H1 (cell line): ENCODE data around the gene ZNF805. TPM values are rescaled to one million over a fixed set of nuclear protein-coding genes. Genes with fewer than 3 reads are reported as not detected.

Source experiments
- CTCF ChIA-PET: fragments of 300-600 bp; sonication (Branson Sonifier 250); formaldehyde crosslinking; loops from one replicate; lab custom pipeline; 2021; ENCODE audit not compliant: partially characterized antibody; lab: Charles Lee
- POLR2A ChIA-PET: fragments of 300-600 bp; sonication (Branson Sonifier 250); formaldehyde crosslinking; loops from one replicate; lab custom pipeline; 2021; ENCODE audit warnings: inconsistent platforms; ENCODE audit not compliant: partially characterized antibody; lab: Charles Lee
- DNase-seq, 2 experiments: peaks; one replicate each; pipeline versions ENCODE4 v3.0.0 to v3.0.0-alpha.2; 2010 to 2022; ENCODE audit warnings: low spot score in 2 of 2, low read depth in 1 of 2, mixed read lengths in 1 of 2
- FAIRE-seq: peaks from 2 replicates; lab custom pipeline; 2011; peaks lifted over from hg19 to GRCh38; lab: Jason Lieb, UNC
- H2AFZ ChIP-seq: 2 replicates; pipeline ENCODE4 v1.8.1; 2012; ENCODE audit warnings: low read length, inconsistent platforms
- H2AK5ac ChIP-seq: 2 replicates; pipeline ENCODE4 v1.6.1; 2013; ENCODE audit warnings: low read depth, low read length
- H2BK120ac ChIP-seq: replicated peaks from 2 replicates; pipeline ENCODE3; 2013; ENCODE audit warnings: low read depth, low read length, inconsistent platforms
- H2BK12ac ChIP-seq: 2 replicates; pipeline ENCODE4 v1.6.1; 2013; ENCODE audit warnings: low read depth, low read length
- H2BK15ac ChIP-seq: 2 replicates; pipeline ENCODE4 v1.6.1; 2013; ENCODE audit warnings: low read length
- H2BK20ac ChIP-seq: 2 replicates; pipeline ENCODE4 v1.6.1; 2013; ENCODE audit warnings: low read length
- H2BK5ac ChIP-seq: 2 replicates; pipeline ENCODE4 v1.6.1; 2013; ENCODE audit warnings: low read depth, low read length
- H3K14ac ChIP-seq: 2 replicates; pipeline ENCODE4 v1.6.1; 2013; ENCODE audit warnings: inconsistent platforms; ENCODE audit not compliant: insufficient read length
- H3K18ac ChIP-seq: 2 replicates; pipeline ENCODE4 v1.6.1; 2013; ENCODE audit warnings: low read length; ENCODE audit errors: extremely low read depth
- H3K23ac ChIP-seq: 2 replicates; pipeline ENCODE4 v1.6.1; 2013; ENCODE audit warnings: inconsistent platforms; ENCODE audit not compliant: insufficient read length
- H3K23me2 ChIP-seq: 2 replicates; pipeline ENCODE4 v1.6.1; 2013; ENCODE audit warnings: low read depth, low read length
- H3K27ac ChIP-seq: 2 replicates; pipeline ENCODE4 v1.6.1; 2011; ENCODE audit warnings: low read depth, low read length, inconsistent platforms
- H3K27me3 ChIP-seq, 4 experiments: replicated peaks in 1 of 4; 1 replicate in 1 of 4; 2 replicates in 3 of 4; pipeline versions ENCODE4 v1.6.1 to v1.8.1; 2011 to 2013; ENCODE audit warnings: low read length in 3 of 4, mild to moderate bottlenecking in 3 of 4, inconsistent platforms in 2 of 4, mixed read lengths in 2 of 4, moderate library complexity in 1 of 4; ENCODE audit not compliant: control insufficient read depth in 3 of 4, insufficient read depth in 3 of 4; ENCODE audit errors: extremely low read depth in 1 of 4
- H3K36me3 ChIP-seq, 4 experiments: 2 replicates each; pipeline versions ENCODE4 v1.6.1 to v1.8.1; 2011 to 2013; ENCODE audit warnings: mild to moderate bottlenecking in 4 of 4, low read length in 3 of 4, moderate library complexity in 2 of 4, control low read depth in 1 of 4, inconsistent platforms in 1 of 4; ENCODE audit not compliant: insufficient read depth in 4 of 4, control insufficient read depth in 2 of 4
- H3K4ac ChIP-seq: replicated peaks from 2 replicates; pipeline ENCODE3; 2013; ENCODE audit warnings: low read length, low read depth, mixed read lengths, inconsistent platforms; ENCODE audit not compliant: insufficient read length
- H3K4me1 ChIP-seq, 4 experiments: replicated peaks in 1 of 4; 1 replicate in 1 of 4; 2 replicates in 3 of 4; pipeline versions ENCODE4 v1.6.1 to v1.8.1; 2011 to 2013; ENCODE audit warnings: low read length in 3 of 4, inconsistent platforms in 2 of 4, mixed read lengths in 1 of 4; ENCODE audit not compliant: insufficient read depth in 4 of 4, control insufficient read depth in 3 of 4
- H3K4me2 ChIP-seq, 2 experiments: 2 replicates each; pipeline versions ENCODE4 v1.6.1 to v1.8.1; 2011 to 2013; ENCODE audit warnings: low read depth in 2 of 2, low read length in 2 of 2, control low read depth in 1 of 2, inconsistent platforms in 1 of 2, mild to moderate bottlenecking in 1 of 2; ENCODE audit not compliant: insufficient read depth in 1 of 2
- H3K4me3 ChIP-seq, 4 experiments: fragments of 200-600, 300-600 bp in 1 of 4; sonication (generic), shearing (Covaris generic), sonication (Bioruptor Twin) in 1 of 4; 2 replicates each; pipeline versions ENCODE4 v1.5.1 to v1.8.1; 2011 to 2016; ENCODE audit warnings: low read length in 4 of 4, low read depth in 3 of 4, control low read depth in 2 of 4, inconsistent platforms in 2 of 4, mild to moderate bottlenecking in 2 of 4, mixed read lengths in 1 of 4, moderate library complexity in 1 of 4; ENCODE audit not compliant: insufficient read depth in 2 of 4; ENCODE audit errors: extremely low read depth in 1 of 4
- H3K56ac ChIP-seq: replicated peaks from 2 replicates; pipeline ENCODE3; 2013; ENCODE audit warnings: low read depth, mild to moderate bottlenecking, mixed read lengths, low read length, inconsistent platforms; ENCODE audit not compliant: insufficient read length
- H3K79me1 ChIP-seq: 2 replicates; pipeline ENCODE4 v1.6.1; 2013; ENCODE audit warnings: low read depth, low read length, control low read depth
- H3K79me2 ChIP-seq, 2 experiments: 2 replicates each; pipeline versions ENCODE4 v1.6.1 to v1.8.1; 2012 to 2013; ENCODE audit warnings: low read length in 2 of 2, mild to moderate bottlenecking in 2 of 2, inconsistent platforms in 1 of 2; ENCODE audit not compliant: insufficient read depth in 2 of 2, control insufficient read depth in 1 of 2
- H3K9ac ChIP-seq, 4 experiments: replicated peaks in 1 of 4; 1 replicate in 1 of 4; 2 replicates in 3 of 4; pipeline versions ENCODE4 v1.6.1 to v1.8.1; 2011 to 2013; ENCODE audit warnings: low read depth in 3 of 4, low read length in 3 of 4, control low read depth in 2 of 4, mild to moderate bottlenecking in 2 of 4, moderate library complexity in 2 of 4, inconsistent platforms in 1 of 4; ENCODE audit errors: extremely low read depth in 1 of 4
- H3K9me3 ChIP-seq, 2 experiments: 2 replicates each; pipeline versions ENCODE4 v1.6.1 to v1.8.1; 2012 to 2013; ENCODE audit warnings: mild to moderate bottlenecking in 2 of 2, moderate library complexity in 2 of 2, control low read depth in 1 of 2, inconsistent platforms in 1 of 2, low read depth in 1 of 2, low read length in 1 of 2, mixed read lengths in 1 of 2; ENCODE audit not compliant: insufficient read depth in 2 of 2
- H4K20me1 ChIP-seq, 2 experiments: replicated peaks in 1 of 2; 2 replicates each; pipeline versions ENCODE3 to v1.8.1; 2011 to 2013; ENCODE audit warnings: inconsistent platforms in 2 of 2, low read length in 2 of 2, mild to moderate bottlenecking in 1 of 2; ENCODE audit not compliant: insufficient read depth in 2 of 2, control insufficient read depth in 1 of 2
- H4K5ac ChIP-seq: 2 replicates; pipeline ENCODE4 v1.6.1; 2013; ENCODE audit warnings: low read length, low read depth, mixed read lengths, inconsistent platforms; ENCODE audit not compliant: insufficient read length
- H4K8ac ChIP-seq: 2 replicates; pipeline ENCODE4 v1.8.0; 2013; ENCODE audit warnings: mild to moderate bottlenecking, moderate library complexity, low read length, inconsistent platforms; ENCODE audit not compliant: insufficient read depth; ENCODE audit errors: extremely low read depth
- H4K91ac ChIP-seq: replicated peaks from 2 replicates; pipeline ENCODE3; 2013; ENCODE audit warnings: low read length, mixed read lengths, inconsistent platforms; ENCODE audit not compliant: insufficient read length
- BACH1 ChIP-seq: IDR thresholded peaks from 2 replicates; pipeline ENCODE4 v1.6.1; 2012; ENCODE audit warnings: low read length, improper control_type of control experiment
- CBX5 ChIP-seq: fragments of 300-800, 300-1000 bp; sonication (generic); IDR thresholded peaks from 2 replicates; pipeline ENCODE4 v1.7.1; 2016; ENCODE audit warnings: antibody characterized with exemption, low read length, low read depth
- JUND ChIP-seq: IDR thresholded peaks from 2 replicates; pipeline ENCODE4 v1.6.1; 2011; ENCODE audit warnings: mild to moderate bottlenecking, improper control_type of control experiment, low read length
- RNF2 ChIP-seq: fragments of 200-900, 300-1000 bp; sonication (generic); IDR thresholded peaks from 2 replicates; pipeline ENCODE4 v1.7.1; 2016; ENCODE audit warnings: borderline replicate concordance, low read depth, mild to moderate bottlenecking, antibody characterized with exemption, low read length; ENCODE audit not compliant: poor library complexity, severe bottlenecking; ENCODE audit errors: missing control alignments
- RXRA ChIP-seq: IDR thresholded peaks from 2 replicates; pipeline ENCODE4 v1.6.1; 2011; ENCODE audit warnings: low read depth, mild to moderate bottlenecking, low read length, moderate library complexity; ENCODE audit not compliant: insufficient read depth
- SAP30 ChIP-seq: fragments of 300-600 bp; sonication (generic); IDR thresholded peaks from 2 replicates; pipeline ENCODE4 v1.7.1; 2012; ENCODE audit warnings: low read length, moderate library complexity, mild to moderate bottlenecking, inconsistent platforms; ENCODE audit not compliant: insufficient read depth, insufficient replicate concordance
- SIX5 ChIP-seq: IDR thresholded peaks from 2 replicates; pipeline ENCODE4 v1.6.1; 2011; ENCODE audit warnings: mild to moderate bottlenecking, low read depth, low read length
- WGBS, 2 experiments: shearing (Covaris generic) in 1 of 2; methylation state at CpG; one replicate each; pipeline versions ENCODE4 v1.1.6 to v1.1.7; 2013 to 2015; ENCODE audit warnings: low lambda C conversion rate in 2 of 2, mixed read lengths in 2 of 2, inconsistent platforms in 1 of 2, low coverage in 1 of 2, missing lambda C conversion rate in 1 of 2; ENCODE audit not compliant: insufficient replicate concordance in 2 of 2, insufficient coverage in 1 of 2, insufficient read length in 1 of 2; ENCODE audit errors: extremely low coverage in 1 of 2, missing lambda C conversion rate in 1 of 2; 5-methylcytosine and 5-hydroxymethylcytosine counted together
- polyA plus RNA-seq, 7 experiments: library from polyadenylated mRNA; depleted of rRNA in 3 of 7; stranded (reverse) in 5 of 7; unstranded in 2 of 7; fragments of >200 nt in 5 of 7; fragments of 200-250 nt in 2 of 7; gene quantifications; 1 replicate in 5 of 7; 2 replicates in 1 of 7; 4 replicates in 1 of 7; pipeline versions ENCODE4 v1.2.1 to v1.2.3, GENCODE V29; 2011 to 2013; ENCODE audit warnings: missing spikeins in 2 of 7, mixed read lengths in 2 of 7
- total RNA-seq: library from RNA; stranded (reverse); fragmentation: NEBNext Ultra II Directional; extraction: Animal tissue kit (Norgen Biotek cat#: 25700); gene quantifications from 2 replicates; pipeline ENCODE4 v1.2.1, GENCODE V29; 2021

Gene ZNF805
- total and polyA plus RNA-seq, 2 of the 8 experiments (the other 6 are each of a cell fraction or from before 2014, with no cell fraction given): 2.3 to 14.8 TPM

DNA sequence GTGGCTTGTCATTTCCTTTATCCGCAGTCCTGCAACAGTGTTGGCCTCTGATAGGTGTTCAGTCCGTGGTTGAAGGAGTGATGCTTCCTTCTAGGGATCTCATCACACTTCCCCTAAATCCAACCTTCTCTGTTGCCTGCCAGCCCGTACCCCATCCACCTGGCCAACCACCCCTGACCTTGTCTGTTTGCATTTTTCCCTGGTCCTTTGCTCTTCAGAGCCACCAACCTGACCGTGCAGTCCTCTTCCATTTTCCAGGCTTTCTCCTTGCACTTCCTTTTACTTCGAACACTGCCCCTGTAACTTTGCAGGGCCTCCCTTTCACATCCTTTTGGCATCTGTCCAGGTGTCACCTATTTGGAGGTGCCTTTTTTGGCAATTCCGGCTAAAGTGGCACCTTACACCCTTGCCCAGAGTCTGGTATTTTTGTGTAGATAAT is 40.5 kb downstream of the ZNF805 start:
- peaks cover 1 to 5% of the 10 kb centered on the region in 2 experiments for H4K20me1 ChIP-seq
- H2AFZ ChIP-seq: no peak overlapping the region
- 16% methylated on average over 6 of the region's 6 CpGs; no CpG with 5 or more reads in 1 of the 2 experiments for WGBS, 2 experiments
- no peak overlapping the region for H4K5ac ChIP-seq
- no peak for DNase-seq
- peak overlapping the region; percentile 60 for H3K4ac ChIP-seq
- H3K23me2 ChIP-seq: peaks cover 6% of the 10 kb centered on the region
- H3K56ac ChIP-seq: no peak overlapping the region
- no peak overlapping the region for H3K23ac ChIP-seq
- H3K4me3 ChIP-seq: peak overlapping the region; percentile 85 to 97 (median 87)
- POLR2A ChIA-PET: interaction anchor here (0.7 to 1.4 kb wide), 7 partner anchors 10 to 41 kb away, joined by 3 to 6 read pairs (median 3); partner anchors contain the start of gene ZNF805
- TF ChIP-seq SAP30 (peak; percentile 76), RNF2 (no peak), BACH1 (no peak), RXRA (no peak), CBX5 (no peak), JUND (no peak), SIX5 (no peak)
- FAIRE-seq: no peak
- H3K27me3 ChIP-seq: no peaks in the 10 kb centered on the region
- H3K14ac ChIP-seq: no peak overlapping the region
- H3K18ac ChIP-seq: peak overlapping the region; percentile 32; the same call in 1 of the 2 replicates
- no peaks in the 10 kb centered on the region for H3K9me3 ChIP-seq
- H3K79me2 ChIP-seq: peaks cover 26 to 54% of the 10 kb centered on the region in 2 experiments
- no peak overlapping the region for H2BK15ac ChIP-seq
- peak overlapping the region; percentile 60; the same call in 1 of the 2 replicates for H2BK12ac ChIP-seq
- no peak overlapping the region for H4K8ac ChIP-seq
- peak overlapping the region; percentile 97 for H2BK5ac ChIP-seq
- peak overlapping the region; percentile 90 to 98 (median 96) for H3K9ac ChIP-seq
- H3K27ac ChIP-seq: peak overlapping the region; percentile 95
- 0 out of 2 replicates have a peak overlapping the region, but pooled peaks have one; percentile 39 for H2AK5ac ChIP-seq
- CTCF ChIA-PET: no interaction called here
- no peak overlapping the region for H2BK20ac ChIP-seq
- H2BK120ac ChIP-seq: no peak overlapping the region
- H3K36me3 ChIP-seq: peaks cover 5 to 22% (median 16%) of the 10 kb centered on the region in 4 experiments
- H4K91ac ChIP-seq: no peak overlapping the region
- H3K4me2 ChIP-seq: peak overlapping the region; percentile 62 to 87
- peaks cover 0 to 6% (median 2%) of the 10 kb centered on the region in 4 experiments; a peak in 4 of 7 replicates for H3K4me1 ChIP-seq
- peaks cover 9% of the 10 kb centered on the region for H3K79me1 ChIP-seq
